ENCODE data around the gene SLC6A17.

DNA sequence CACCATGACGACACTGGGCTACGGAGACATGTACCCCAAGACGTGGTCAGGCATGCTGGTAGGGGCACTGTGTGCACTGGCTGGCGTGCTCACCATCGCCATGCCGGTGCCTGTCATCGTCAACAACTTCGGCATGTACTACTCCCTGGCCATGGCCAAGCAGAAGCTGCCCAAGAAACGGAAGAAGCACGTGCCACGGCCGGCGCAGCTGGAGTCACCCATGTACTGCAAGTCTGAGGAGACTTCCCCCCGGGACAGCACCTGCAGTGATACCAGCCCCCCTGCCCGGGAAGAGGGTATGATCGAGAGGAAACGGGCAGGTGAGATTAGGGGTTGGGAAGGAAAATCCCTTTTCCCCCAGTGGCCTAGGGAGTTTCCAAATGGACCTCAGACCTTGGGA is 73.3 kb downstream of the SLC6A17 start:
- TF ChIP-seq EZH2 (IDR thresholded peaks at IDR 0.05; ENCODE audit: insufficient read depth, low read length), result no peak
- TF ChIP-seq, protein P1, sequence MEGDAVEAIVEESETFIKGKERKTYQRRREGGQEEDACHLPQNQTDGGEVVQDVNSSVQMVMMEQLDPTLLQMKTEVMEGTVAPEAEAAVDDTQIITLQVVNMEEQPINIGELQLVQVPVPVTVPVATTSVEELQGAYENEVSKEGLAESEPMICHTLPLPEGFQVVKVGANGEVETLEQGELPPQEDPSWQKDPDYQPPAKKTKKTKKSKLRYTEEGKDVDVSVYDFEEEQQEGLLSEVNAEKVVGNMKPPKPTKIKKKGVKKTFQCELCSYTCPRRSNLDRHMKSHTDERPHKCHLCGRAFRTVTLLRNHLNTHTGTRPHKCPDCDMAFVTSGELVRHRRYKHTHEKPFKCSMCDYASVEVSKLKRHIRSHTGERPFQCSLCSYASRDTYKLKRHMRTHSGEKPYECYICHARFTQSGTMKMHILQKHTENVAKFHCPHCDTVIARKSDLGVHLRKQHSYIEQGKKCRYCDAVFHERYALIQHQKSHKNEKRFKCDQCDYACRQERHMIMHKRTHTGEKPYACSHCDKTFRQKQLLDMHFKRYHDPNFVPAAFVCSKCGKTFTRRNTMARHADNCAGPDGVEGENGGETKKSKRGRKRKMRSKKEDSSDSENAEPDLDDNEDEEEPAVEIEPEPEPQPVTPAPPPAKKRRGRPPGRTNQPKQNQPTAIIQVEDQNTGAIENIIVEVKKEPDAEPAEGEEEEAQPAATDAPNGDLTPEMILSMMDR (IDR thresholded peaks at IDR 0.05; ENCODE audit: insufficient read depth, low read depth, low read length), result no peak

Measured in astrocyte (in vitro differentiated cells and primary cell).